ENCODE measurements around the gene DCLK3.

DCLK3 gene

GRCh38 chr3:36730966-36731365 lies 33.4 kb downstream of the DCLK3 start:
- no peak overlapping the region for H3K4me3 ChIP-seq (ENCODE audit: low read depth, low read length)
- TF ChIP-seq, protein P1, sequence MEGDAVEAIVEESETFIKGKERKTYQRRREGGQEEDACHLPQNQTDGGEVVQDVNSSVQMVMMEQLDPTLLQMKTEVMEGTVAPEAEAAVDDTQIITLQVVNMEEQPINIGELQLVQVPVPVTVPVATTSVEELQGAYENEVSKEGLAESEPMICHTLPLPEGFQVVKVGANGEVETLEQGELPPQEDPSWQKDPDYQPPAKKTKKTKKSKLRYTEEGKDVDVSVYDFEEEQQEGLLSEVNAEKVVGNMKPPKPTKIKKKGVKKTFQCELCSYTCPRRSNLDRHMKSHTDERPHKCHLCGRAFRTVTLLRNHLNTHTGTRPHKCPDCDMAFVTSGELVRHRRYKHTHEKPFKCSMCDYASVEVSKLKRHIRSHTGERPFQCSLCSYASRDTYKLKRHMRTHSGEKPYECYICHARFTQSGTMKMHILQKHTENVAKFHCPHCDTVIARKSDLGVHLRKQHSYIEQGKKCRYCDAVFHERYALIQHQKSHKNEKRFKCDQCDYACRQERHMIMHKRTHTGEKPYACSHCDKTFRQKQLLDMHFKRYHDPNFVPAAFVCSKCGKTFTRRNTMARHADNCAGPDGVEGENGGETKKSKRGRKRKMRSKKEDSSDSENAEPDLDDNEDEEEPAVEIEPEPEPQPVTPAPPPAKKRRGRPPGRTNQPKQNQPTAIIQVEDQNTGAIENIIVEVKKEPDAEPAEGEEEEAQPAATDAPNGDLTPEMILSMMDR (IDR thresholded peaks at IDR 0.05; ENCODE audit: insufficient read depth, low read length, missing control alignments) = no peak
- ChIA-PET POLR2A (no interaction called here), CTCF (interaction anchor here (0.8 to 7.4 kb wide), 7 partner anchors 9 to 274 kb away, joined by 3 to 81 read pairs (median 4); no protein-coding TSS in a partner anchor)
- DNase-seq (ENCODE audit: low read depth, low spot score) = no peak

GRCh38 chr3:36729204-36730056 lies 34.9 kb downstream of the DCLK3 start:
- CTCF ChIA-PET = interaction anchor here (0.7 to 7.4 kb wide), 21 partner anchors 9 to 1051 kb away, joined by 3 to 81 read pairs (median 3); partner anchors contain the start of gene EPM2AIP1
- peak; percentile 28 for DNase-seq (ENCODE audit: low read depth, low spot score)

DNA sequence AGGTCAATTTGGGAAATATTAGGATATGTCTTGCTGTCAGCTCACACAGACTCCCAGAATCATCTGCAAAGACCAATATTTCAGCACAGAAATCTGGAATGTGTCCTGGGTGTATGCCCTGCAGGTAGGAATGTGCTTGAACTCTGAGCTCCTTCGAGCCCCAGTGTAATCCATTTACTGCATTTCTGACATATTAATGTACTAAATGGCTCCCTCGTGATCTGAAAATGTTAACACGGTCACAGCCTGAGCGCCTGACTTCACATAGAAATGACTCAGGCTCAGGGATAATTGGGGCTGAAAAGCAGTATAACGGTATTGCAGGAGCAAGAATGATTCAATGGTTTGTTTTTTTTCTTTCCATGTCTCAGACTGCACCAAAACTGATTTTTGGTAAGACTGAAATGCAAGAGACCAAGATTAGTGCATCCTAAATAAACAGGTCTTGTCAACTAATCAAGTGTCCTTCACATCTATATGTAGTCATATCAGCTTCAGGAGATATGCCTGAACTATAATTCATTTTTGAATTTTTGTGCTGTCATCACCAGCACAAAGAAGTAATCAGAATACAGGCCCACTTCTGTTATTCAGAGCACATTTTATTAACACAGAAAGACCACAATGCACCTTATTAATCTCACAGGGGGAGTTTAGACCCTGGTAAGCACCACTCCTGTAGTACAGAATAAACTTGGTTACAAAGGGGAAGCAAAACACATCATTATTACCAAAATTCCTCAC lies 49.8 kb downstream of the DCLK3 start:
- ChIA-PET POLR2A (no interaction called here), CTCF (interaction anchor here (0.8 to 3.3 kb wide), 13 partner anchors 10 to 749 kb away, joined by 3 to 13 read pairs (median 3); no protein-coding TSS in a partner anchor)
- TF ChIP-seq, protein P1 (IDR thresholded peaks at IDR 0.05; ENCODE audit: insufficient read depth, low read length, missing control alignments) = peak; percentile 40
- H3K4me3 ChIP-seq (ENCODE audit: low read depth, low read length) = no peak overlapping the region
- DNase-seq (ENCODE audit: low read depth, low spot score) = peak; percentile 46

More at GRCh38 chr3:36729204-36730056, 34.9 kb downstream of the DCLK3 start:
- TF ChIP-seq, protein P1 (IDR thresholded peaks at IDR 0.05; ENCODE audit: insufficient read depth, low read length, missing control alignments) = peak; percentile 48
- no peak overlapping the region for H3K4me3 ChIP-seq (ENCODE audit: low read depth, low read length)
- POLR2A ChIA-PET = no interaction called here

- POLR2A ChIA-PET = no interaction called here
- TF ChIP-seq, protein P1 (IDR thresholded peaks at IDR 0.05; ENCODE audit: insufficient read depth, low read length, missing control alignments) = no peak
These were observed 50.4 kb downstream of the DCLK3 start for GRCh38 chr3:36713904-36714303.

DNA sequence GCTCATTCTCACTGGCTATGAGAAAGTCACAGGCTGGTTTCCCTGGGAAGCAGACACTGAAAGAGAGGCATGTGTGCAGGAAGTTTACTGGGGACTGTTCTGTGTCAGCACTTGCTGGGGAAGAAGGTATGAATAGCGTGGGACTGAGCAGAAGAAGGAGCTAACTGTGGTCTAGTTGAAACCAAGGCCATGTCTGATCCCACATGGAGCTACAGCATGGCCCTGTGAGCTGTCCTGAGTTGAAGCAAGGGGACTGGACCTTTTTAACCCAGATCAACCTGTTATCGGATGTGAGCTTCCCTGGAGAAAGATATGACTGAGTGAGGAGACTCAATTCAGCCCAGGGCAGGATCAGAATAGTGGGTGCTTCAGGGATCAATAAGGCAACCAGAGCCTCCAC lies 53.7 kb downstream of the DCLK3 start:
- TF ChIP-seq, protein P1 (IDR thresholded peaks at IDR 0.05; ENCODE audit: insufficient read depth, low read length, missing control alignments) = no peak
- no peak overlapping the region for H3K4me3 ChIP-seq (ENCODE audit: low read depth, low read length)
- POLR2A ChIA-PET = no interaction called here
- CTCF ChIA-PET = interaction anchor here (1.0 to 1.4 kb wide), 3 partner anchors 19 to 745 kb away, joined by 4 read pairs; no protein-coding TSS in a partner anchor
- no peak for DNase-seq (ENCODE audit: low read depth, low spot score)

More at GRCh38 chr3:36713904-36714303, 50.4 kb downstream of the DCLK3 start:
- H3K4me3 ChIP-seq (ENCODE audit: low read depth, low read length) = no peak overlapping the region
- CTCF ChIA-PET = interaction anchor here (0.8 to 3.3 kb wide), 12 partner anchors 9 to 748 kb away, joined by 3 to 13 read pairs (median 3); no protein-coding TSS in a partner anchor
- DNase-seq (ENCODE audit: low read depth, low spot score) = no peak
